ENCODE results near the gene TMEM62. TPM values are rescaled to one million over a fixed set of nuclear protein-coding genes. Genes with fewer than 3 reads are reported as not detected.

The TMEM62 gene
- total and polyA plus RNA-seq, 2 donors from 2014 or later = 14.7 to 31.2 TPM

- Histone ChIP-seq H3K9ac (ENCODE audit: low read length in 3 of 3) (no peak overlapping the region), H3K4me3 (ENCODE audit: low read length in 3 of 3) (no peak overlapping the region), H3K4me1 (ENCODE audit: control insufficient read depth in 2 of 3, insufficient read depth in 2 of 3, low read depth in 1 of 3, low read length in 3 of 3) (peaks cover 0 to 3% (median 2%) of the 10 kb centered on the region in 3 donors), H3K9me3 (ENCODE audit: control insufficient read depth in 2 of 3, insufficient read depth in 1 of 3, low read length in 3 of 3) (no peaks in the 10 kb centered on the region), H3K27me3 (ENCODE audit: control insufficient read depth, insufficient read depth, low read length) (no peaks in the 10 kb centered on the region), H3K27ac (ENCODE audit: low read depth in 2 of 2, low read length in 2 of 2) (no peak overlapping the region), H3K36me3 (ENCODE audit: control insufficient read depth in 2 of 3, insufficient read depth in 3 of 3, low read length in 3 of 3) (peaks cover 0 to 7% (median 2%) of the 10 kb centered on the region in 3 donors)
- no peak for TF ChIP-seq CTCF (IDR thresholded peaks at IDR 0.05; ENCODE audit: borderline replicate concordance, extremely low read depth, insufficient read depth)
- no peak for FAIRE-seq
- DNase-seq = no peak
- intact Hi-C loops (cut with DNase I) = no loop called here
These were observed 34.1 kb upstream of the TMEM62 start for GRCh38 chr15:43099105-43099845.

- FAIRE-seq = no peak
- H3K9ac ChIP-seq (ENCODE audit: low read length in 3 of 3) = no peak overlapping the region
- no peak for TF ChIP-seq CTCF (IDR thresholded peaks at IDR 0.05; ENCODE audit: borderline replicate concordance, extremely low read depth, insufficient read depth)
These were observed 32.4 kb upstream of the TMEM62 start for GRCh38 chr15:43100971-43101370.

GRCh38 chr15:43102187-43102586, 31.2 kb upstream of the TMEM62 start:
- no peak for FAIRE-seq
- intact Hi-C loops (cut with DNase I) = no loop called here
- peaks cover 0 to 6% (median 4%) of the 10 kb centered on the region in 3 donors for H3K4me1 ChIP-seq (ENCODE audit: control insufficient read depth in 2 of 3, insufficient read depth in 2 of 3, low read depth in 1 of 3, low read length in 3 of 3)

More at GRCh38 chr15:43100971-43101370, 32.4 kb upstream of the TMEM62 start:
- Histone ChIP-seq H3K9me3 (ENCODE audit: control insufficient read depth in 2 of 3, insufficient read depth in 1 of 3, low read length in 3 of 3) (no peaks in the 10 kb centered on the region), H3K27me3 (ENCODE audit: control insufficient read depth, insufficient read depth, low read length) (no peaks in the 10 kb centered on the region), H3K36me3 (ENCODE audit: control insufficient read depth in 2 of 3, insufficient read depth in 3 of 3, low read length in 3 of 3) (peaks cover 0 to 7% (median 2%) of the 10 kb centered on the region in 3 donors), H3K4me1 (ENCODE audit: control insufficient read depth in 2 of 3, insufficient read depth in 2 of 3, low read depth in 1 of 3, low read length in 3 of 3) (peaks cover 0 to 4% (median 2%) of the 10 kb centered on the region in 3 donors), H3K4me3 (ENCODE audit: low read length in 3 of 3) (no peak overlapping the region), H3K27ac (ENCODE audit: low read depth in 2 of 2, low read length in 2 of 2) (no peak overlapping the region)
- intact Hi-C loops (cut with DNase I) = no loop called here
- no peak for DNase-seq

More at GRCh38 chr15:43102187-43102586, 31.2 kb upstream of the TMEM62 start:
- TF ChIP-seq CTCF (IDR thresholded peaks at IDR 0.05; ENCODE audit: borderline replicate concordance, extremely low read depth, insufficient read depth) = no peak
- Histone ChIP-seq H3K36me3 (ENCODE audit: control insufficient read depth in 2 of 3, insufficient read depth in 3 of 3, low read length in 3 of 3) (peaks cover 0 to 7% (median 2%) of the 10 kb centered on the region in 3 donors), H3K27ac (ENCODE audit: low read depth in 2 of 2, low read length in 2 of 2) (no peak overlapping the region), H3K9me3 (ENCODE audit: control insufficient read depth in 2 of 3, insufficient read depth in 1 of 3, low read length in 3 of 3) (no peaks in the 10 kb centered on the region), H3K4me3 (ENCODE audit: low read length in 3 of 3) (no peak overlapping the region), H3K27me3 (ENCODE audit: control insufficient read depth, insufficient read depth, low read length) (no peaks in the 10 kb centered on the region), H3K9ac (ENCODE audit: low read length in 3 of 3) (no peak overlapping the region)
- DNase-seq = peak in 2 of 5 donors; percentile 16 to 20

Data from kidney (tissue), 14 donors.